ENCODE measurements around the gene CDH13.

The CDH13 gene

DNA sequence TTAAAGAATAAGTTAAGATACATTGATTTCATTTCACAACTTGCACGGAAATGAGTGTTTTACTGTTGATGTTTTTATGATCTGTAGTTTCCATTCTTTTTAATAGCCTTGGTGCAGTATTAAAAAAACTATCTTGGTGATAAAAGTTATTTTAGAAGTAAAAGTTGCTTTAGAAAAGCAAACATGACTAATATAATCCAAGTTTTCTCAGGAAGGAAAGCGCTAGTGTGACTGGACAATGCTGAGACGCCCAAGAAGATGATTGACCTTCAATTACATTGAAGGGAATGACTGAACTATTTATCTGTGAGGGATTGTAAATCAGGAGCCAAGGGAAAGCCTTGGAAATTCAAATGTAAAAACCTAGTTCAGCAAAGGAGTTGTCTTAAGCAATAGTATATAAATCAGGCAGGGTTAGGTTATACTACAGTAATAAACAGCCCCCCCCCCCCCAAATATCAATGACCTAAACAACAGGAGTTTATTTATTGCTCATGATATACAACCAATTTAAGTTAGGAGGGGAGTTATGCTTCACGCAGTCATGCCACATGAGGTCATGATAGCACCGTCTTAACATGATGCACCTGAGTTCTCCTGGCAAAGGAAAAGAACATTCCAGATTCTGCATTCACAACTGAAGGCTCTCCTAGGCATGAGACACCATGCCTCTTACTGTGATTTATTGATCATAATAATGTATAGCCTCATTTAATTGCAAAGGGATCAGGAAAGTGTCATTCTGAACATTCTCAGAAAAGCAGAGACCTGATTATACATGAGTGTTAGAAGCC, 443.8 kb downstream of the CDH13 start:
- DNase-seq: no peak

DNA sequence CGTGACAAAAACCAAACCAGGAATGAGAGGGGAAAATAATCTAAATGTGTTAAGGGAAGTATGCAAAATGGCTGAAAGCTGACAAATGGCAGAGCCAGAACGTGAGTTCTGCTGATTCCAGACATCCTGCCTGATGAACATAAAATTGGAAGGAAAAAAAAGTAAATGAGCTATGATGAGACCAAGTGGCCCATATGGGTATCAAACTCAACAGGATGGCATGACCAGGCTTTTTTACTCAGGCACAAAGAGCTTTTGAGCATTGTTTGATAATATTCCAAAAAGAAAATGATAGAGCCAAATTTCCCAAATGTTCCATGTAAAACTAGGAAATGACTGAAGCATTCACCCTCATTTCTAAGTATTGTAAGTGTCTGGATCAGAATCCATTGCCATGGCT, 449.2 kb downstream of the CDH13 start:
- DNase-seq: no peak

DNA sequence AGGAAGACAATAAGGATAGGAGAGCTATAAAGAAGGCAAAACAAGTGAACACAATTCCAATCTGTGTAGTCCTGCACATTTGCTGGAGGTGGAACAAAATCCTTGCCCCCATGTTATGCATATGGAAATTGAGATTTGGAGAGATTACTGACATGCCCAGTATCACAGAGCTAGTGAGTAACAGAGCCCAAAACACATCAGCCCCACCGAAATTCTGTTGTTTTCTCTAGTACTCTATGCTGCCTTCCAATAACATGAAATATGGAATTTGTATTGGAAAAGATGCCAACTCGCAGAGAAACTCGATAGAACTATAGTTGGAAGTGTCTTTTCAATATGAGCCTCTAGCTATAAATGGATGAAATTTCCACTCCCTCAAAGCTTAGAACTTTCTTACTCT, 456.6 kb downstream of the CDH13 start:
- no peak for DNase-seq

DNA sequence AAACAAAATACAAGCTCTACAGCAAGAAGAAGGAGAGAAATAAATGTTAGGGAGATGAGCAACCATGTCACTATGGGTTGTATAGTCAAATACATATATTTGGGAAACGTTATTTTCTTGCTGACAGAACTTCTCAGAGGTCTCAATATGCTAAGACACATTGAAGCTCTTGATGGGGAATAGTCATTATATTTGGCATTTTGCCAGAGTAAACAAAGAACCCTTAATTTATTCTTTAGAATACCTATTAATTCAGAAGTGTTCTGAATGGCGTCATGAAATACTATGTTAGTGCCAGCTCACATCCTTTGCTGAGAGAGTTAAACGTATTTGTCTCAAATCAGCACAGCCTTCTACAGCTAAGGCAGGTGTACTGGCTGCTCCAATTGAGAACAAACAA, 458.9 kb downstream of the CDH13 start:
- no peak for DNase-seq

DNA sequence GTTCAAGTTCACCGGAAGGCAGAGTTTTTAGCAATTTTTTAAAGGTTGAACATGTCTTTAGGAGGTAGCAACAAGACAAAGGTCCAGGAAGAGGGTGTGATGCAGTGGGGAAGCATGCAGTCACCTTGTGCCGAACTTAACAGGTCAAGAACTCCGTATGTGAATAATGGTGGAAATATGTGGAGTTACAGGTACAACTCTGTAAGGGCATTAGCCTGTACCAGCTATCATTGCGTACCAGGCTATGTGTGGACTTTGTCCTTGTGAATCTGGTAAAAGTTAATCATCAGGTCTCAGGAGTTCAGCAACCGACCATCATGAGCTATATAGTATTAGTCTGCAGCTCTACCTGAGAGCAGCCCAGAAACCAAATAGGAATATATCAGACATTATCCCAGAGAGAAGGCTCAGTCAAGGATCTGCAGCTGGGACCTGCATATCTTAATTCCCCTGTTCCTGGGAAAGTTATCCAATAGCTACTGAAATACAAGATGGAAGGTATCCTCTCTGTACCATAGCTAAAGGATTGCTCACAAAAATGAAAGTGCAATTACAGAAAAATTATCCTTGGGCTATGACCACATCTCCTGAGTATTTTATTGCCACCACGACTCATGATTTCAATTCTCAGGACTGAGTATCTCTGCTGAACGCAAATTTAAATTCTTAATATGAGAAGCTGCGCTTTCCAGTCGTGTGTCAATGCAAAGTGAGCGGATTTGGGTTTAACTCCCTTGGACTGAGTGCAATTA, 469.3 kb downstream of the CDH13 start:
- no peak for DNase-seq

- DNase-seq: no peak
These were observed 471.8 kb downstream of the CDH13 start for GRCh38 chr16:83098536-83098935.

DNA sequence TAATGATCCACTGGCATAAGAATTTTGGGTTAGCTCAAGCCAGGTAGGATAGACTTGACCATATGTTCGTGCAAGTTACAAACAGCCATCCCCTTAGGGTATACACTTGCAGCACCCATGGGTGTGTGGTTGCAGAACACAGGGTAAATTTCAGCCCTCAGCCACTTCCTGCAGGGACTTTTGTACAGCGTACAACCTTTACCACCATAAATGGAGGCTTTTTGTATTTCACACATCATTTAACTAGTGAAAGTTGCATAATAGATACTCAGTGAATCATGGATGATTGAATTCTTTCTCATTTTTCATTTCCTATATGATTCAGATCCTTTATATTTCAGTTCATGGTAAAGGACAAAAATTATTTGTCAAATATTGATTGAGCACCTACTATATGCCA, 473.9 kb downstream of the CDH13 start:
- DNase-seq: no peak

- DNase-seq: no peak
These were observed 475.6 kb downstream of the CDH13 start for GRCh38 chr16:83102336-83102735.

GRCh38 chr16:83105279-83106077, 478.7 kb downstream of the CDH13 start:
- no peak for DNase-seq

DNA sequence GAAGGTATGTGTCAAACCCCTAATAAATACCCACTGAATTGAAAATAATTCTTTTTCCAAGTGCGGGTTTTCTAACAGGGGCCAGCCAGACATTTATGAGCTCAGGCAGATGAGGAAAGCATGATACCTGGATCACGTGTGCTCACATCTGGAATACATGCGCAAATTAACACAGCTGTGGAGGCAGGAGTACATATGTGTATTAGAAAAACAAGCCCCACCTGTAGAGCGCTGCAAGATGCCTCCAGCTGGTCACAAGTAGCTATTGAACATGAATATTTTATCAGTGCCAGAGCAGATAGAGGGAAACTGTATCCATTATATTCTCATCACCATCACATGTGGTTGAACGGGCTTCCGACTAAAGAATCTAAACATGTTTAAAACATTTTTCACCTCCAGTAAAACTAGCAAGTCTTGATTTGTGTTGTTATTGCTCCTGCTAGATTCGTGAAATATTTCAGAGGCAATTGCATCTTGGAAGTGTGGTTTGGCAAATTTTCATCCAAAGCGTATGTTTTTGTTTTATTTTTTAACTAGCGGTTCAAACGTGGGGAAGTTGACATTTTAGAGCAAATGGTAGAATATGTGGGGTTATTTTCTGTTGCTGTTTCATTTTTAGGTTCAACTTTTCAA, 482.8 kb downstream of the CDH13 start:
- no peak for DNase-seq

GRCh38 chr16:83110269-83110668, 483.5 kb downstream of the CDH13 start:
- DNase-seq: no peak

GRCh38 chr16:83113317-83113716, 486.5 kb downstream of the CDH13 start:
- DNase-seq: no peak

DNA sequence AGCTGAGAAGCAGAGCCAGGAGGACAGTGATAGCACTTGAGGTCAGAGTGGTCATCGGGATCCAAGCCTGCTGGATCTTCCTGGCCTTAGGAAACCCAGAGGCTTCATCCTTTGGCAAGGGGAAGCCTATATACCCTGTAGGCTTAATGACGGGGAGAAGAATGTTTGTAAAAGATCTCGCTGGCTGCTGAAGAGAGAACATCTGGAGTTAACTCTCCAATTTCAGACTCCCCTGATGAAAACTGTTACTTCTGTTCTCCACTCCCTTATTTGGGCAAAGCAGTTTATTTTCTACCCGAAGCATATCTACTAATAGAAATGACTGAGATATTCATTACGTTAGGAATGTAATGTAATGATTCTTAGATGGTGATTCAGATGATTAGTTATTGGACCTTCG, 487.0 kb downstream of the CDH13 start:
- DNase-seq: no peak

DNA sequence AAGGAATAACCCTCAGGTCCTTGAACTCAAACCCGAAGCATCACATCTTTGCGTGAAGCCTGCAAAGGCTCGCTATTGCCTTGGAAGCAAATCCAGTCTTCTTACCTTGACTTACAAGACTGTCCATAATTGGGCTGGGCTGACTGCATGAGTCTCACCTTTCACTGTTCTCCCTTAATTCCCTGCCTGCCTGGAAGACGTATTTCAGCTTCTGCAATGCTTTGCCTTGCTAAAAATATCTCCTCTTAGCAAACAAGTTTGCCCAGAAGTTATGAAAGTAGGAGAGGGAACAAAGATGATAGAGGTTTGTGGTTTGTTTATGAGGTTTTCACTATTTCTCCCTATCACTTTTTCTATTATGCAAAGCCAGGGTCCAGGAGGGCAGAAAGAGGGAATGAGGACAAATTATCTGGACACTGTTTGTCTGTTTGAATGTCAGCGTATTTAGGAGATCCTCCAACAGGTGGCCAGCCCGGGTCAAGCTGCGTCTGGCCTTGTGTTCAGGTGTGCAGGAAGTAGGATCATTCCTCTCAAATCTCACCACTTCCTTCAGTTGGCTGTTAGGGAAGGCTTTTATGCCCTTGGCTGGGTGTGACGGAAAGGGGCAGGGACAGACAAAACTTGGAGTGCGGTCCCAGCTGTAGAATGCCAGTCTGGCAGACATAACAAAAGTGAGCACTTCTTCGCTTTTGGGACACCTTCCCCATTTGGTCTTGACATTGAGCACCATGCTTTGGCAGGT, 488.9 kb downstream of the CDH13 start:
- DNase-seq: no peak

DNA sequence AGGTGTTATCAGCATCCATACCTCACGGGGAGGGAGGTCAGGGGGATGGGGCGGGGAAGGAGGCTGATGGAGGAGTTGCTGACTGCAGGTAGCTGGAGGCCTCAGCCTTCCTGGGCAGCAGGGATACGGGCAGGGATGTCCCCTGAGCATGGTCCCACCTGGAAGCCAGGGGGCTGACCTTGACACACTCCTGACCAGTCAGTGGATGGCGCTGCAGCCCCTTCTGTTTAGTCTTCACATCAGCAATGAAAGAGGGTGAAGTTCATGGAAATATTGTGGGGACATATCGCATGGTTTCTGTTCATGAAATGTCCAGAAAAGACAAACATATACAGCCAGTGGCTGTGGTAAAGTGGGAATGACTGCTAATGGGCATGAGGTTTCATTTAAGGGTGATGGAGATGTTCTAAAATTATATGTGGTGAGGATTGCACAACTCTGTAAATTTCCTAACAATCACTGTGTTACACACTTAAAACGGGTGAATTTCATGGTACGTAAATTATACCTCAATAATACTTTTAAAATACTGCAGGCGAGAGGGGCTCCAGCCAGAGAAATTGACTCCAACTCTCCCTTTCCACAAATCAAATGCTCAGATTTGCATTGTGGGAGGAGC, 489.6 kb downstream of the CDH13 start:
- DNase-seq: no peak

- no peak for DNase-seq
These were observed 491.0 kb downstream of the CDH13 start for GRCh38 chr16:83117810-83118209.

DNA sequence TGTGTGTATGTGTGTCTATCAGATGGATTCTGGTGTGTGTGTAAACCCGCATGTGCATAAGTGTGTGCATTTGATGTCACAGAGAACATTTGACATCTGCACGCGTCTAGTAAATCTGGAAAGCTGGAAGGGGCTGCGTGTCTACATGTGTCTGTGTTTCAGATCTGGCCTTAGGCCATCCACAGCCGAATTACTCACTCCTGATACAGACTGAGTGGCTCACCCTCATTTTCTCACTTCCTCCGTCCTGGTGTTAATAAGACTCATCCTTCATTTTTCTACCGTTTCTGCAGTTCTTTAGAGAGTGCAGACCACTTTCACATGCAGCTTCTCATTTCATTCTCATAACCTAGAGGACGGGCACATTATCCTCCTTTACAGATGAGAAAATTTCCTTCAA, 491.6 kb downstream of the CDH13 start:
- DNase-seq: no peak

DNA sequence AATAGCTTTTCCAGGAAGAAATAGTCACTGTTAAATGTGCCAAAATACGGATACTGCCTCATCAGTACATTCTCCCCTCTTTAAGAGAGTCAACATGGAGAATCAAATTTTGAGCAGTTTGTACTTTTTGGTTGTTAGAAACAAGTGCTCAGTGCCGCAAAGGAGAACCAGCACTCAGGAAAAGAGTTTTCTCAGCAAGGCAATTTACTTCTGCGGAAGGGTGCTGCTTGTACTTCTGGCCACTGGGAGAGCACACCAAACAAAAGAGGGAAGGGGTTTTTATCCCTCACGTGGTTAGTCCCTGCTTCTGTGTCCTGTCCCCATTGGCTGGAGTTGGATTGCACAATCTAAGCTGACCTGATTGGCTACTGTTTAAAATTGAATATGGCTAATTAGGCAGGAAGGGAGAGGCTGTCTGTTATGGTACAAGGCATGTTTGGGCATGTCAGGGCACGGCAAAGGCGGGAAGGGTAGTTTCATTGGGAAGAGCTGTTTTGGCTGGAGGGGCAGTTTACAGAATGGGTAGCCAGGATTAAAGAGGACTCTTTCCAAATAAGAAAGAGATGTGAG, 499.3 kb downstream of the CDH13 start:
- DNase-seq: no peak

GRCh38 chr16:83128041-83128440, 501.3 kb downstream of the CDH13 start:
- DNase-seq: no peak

DNA sequence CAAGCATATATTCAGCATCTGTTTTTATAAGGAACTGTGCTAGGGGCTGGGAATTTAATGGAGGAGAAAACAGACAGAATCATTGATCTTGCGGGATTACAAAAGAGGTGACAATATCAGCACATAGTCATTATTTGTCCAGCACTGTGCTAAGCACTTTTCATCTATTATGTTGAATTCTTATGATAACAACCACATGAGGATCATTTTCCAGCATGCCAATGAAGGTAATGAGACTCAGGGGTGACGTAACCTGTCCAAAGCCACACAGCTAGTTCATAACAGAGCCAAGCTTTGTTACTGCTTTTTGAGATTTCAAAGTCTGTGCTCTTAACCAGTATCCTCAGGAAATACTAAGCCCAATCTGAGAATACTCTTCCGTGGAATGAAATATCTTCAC, 503.3 kb downstream of the CDH13 start:
- DNase-seq: no peak

DNA sequence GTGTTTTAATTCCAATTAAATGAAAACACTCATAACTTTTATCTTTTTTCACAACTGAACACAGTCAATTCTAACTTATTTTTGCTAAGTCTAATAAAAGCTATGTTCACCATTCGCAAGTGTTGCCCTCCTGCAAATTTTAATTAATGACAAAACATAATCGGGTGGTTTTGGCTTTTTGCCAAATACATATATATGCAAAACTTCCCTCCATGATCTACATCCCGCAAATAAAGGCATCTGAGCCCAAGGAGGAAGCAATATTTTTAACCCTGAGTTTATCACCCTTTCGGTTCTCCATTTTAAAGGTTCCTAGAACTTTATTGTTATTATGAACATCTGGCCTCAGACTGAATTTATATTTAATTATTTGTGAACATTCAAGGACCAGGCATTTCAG, 507.9 kb downstream of the CDH13 start:
- no peak for DNase-seq

GRCh38 chr16:83136419-83136818, 509.6 kb downstream of the CDH13 start:
- DNase-seq: no peak
